Measurements from ENCODE around the gene USP13. TPM values are rescaled to one million over a fixed set of nuclear protein-coding genes. Genes with fewer than 3 reads are reported as not detected.
A peak's percentile ranks its signal among the peaks of the same experiment; 100 is the strongest.

Gene USP13
- total RNA-seq, 2 experiments from 2014 or later: 25.8 to 49.7 TPM

DNA sequence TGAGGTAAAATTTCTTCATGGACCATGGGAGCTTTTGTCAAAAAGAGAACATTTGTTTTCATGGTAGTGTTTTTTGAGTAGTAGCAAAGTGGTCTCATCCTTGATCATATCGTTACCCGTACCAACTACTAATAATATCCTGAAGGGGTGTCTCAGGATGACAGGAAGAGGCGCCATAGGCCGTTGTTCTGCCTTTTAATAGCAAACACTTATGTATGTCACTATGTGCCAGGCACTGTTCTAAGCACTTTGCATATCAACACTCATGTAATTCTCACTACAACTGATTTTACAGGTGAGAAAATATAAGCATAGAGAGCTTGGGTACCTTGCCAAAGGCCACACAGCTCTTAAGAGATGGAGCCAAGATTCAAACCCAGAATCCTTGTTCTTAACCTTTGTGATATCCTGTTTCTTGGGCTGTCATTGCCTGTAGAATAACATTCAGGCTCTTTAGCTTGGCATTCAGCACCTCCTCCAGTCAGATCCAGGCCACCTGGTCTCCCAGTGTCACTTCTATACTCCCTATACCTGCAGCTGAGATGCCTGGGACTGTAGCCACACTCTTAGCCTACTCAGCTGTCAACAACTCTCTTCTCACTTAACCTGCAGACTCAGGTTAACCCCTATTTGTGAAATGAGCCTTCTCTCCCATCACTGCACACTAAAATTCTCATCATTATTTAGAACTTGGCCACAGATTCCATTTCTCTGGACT, 113.7 kb downstream of the USP13 start:
- no TSS peak for BruUV-seq (replicated peaks)
- no peak overlapping the region for H3K4me2 ChIP-seq (ENCODE audit: low read length)
- H3K4me1 ChIP-seq (ENCODE audit: insufficient read depth, low read length, poor library complexity, severe bottlenecking): no peaks in the 10 kb centered on the region
- no peaks in the 10 kb centered on the region for H3K79me2 ChIP-seq (ENCODE audit: insufficient read depth, low read depth, low read length)
- intact Hi-C loops (cut with micrococcal nuclease; ENCODE audit: unreplicated experiment): no loop called here
- no peak overlapping the region for H2AFZ ChIP-seq (ENCODE audit: low read length)
- H3K27ac ChIP-seq (ENCODE audit: low read depth, low read length, poor library complexity, severe bottlenecking): no peak overlapping the region
- H3K4me3 ChIP-seq (ENCODE audit: low read depth, low read length, poor library complexity, severe bottlenecking): no peak overlapping the region
- H4K20me1 ChIP-seq (ENCODE audit: insufficient read depth, low read length): no peaks in the 10 kb centered on the region
- DNase-seq (ENCODE audit: low spot score): no peak
- ChIA-PET CTCF (ENCODE audit: unreplicated experiment) (no interaction called here), POLR2A (interaction anchor here (0.8 kb wide), 1 partner anchor 13 kb away, joined by 3 read pairs; no protein-coding TSS in a partner anchor)
- no peaks in the 10 kb centered on the region for H3K9me3 ChIP-seq (ENCODE audit: low read length)
- peaks cover 91% of the 10 kb centered on the region for H3K36me3 ChIP-seq (ENCODE audit: insufficient read depth, low read length)
- TF ChIP-seq EZH2phosphoT487 (IDR thresholded peaks at IDR 0.05; ENCODE audit: borderline replicate concordance, low read depth, low read length): no peak
- TF ChIP-seq, protein P1, sequence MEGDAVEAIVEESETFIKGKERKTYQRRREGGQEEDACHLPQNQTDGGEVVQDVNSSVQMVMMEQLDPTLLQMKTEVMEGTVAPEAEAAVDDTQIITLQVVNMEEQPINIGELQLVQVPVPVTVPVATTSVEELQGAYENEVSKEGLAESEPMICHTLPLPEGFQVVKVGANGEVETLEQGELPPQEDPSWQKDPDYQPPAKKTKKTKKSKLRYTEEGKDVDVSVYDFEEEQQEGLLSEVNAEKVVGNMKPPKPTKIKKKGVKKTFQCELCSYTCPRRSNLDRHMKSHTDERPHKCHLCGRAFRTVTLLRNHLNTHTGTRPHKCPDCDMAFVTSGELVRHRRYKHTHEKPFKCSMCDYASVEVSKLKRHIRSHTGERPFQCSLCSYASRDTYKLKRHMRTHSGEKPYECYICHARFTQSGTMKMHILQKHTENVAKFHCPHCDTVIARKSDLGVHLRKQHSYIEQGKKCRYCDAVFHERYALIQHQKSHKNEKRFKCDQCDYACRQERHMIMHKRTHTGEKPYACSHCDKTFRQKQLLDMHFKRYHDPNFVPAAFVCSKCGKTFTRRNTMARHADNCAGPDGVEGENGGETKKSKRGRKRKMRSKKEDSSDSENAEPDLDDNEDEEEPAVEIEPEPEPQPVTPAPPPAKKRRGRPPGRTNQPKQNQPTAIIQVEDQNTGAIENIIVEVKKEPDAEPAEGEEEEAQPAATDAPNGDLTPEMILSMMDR (conservative IDR thresholded peaks at IDR 0.05; ENCODE audit: low read length): no peak
- no peaks in the 10 kb centered on the region for H3K9me2 ChIP-seq (ENCODE audit: insufficient read depth, low read length)

DNA sequence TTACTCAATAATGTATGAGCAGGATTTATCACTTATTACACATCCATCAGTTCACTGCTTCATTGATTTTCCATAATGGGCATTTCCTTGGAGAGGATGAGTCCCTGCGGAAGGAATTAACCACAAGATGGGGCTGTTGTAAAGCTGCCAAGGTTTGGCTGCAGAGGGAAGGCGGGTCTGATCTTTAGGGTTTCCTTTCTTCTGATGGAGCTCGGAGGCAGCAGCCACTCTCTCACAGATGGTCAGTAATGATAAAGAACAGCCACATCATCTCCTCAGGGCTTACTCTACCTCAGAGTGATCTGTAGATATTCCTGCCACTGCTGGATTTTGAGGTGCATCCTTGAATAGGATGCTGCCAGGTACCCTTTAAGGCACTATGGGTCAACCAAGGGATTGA, 115.2 kb downstream of the USP13 start:
- Histone ChIP-seq H3K36me3 (ENCODE audit: insufficient read depth, low read length) (peaks cover 93% of the 10 kb centered on the region), H3K79me2 (ENCODE audit: insufficient read depth, low read depth, low read length) (no peaks in the 10 kb centered on the region), H2AFZ (ENCODE audit: low read length) (no peak overlapping the region), H4K20me1 (ENCODE audit: insufficient read depth, low read length) (no peaks in the 10 kb centered on the region), H3K4me3 (ENCODE audit: low read depth, low read length, poor library complexity, severe bottlenecking) (no peak overlapping the region), H3K9me2 (ENCODE audit: insufficient read depth, low read length) (no peaks in the 10 kb centered on the region), H3K4me2 (ENCODE audit: low read length) (no peak overlapping the region), H3K27ac (ENCODE audit: low read depth, low read length, poor library complexity, severe bottlenecking) (no peak overlapping the region), H3K4me1 (ENCODE audit: insufficient read depth, low read length, poor library complexity, severe bottlenecking) (no peaks in the 10 kb centered on the region), H3K9me3 (ENCODE audit: low read length) (no peaks in the 10 kb centered on the region)
- no TSS peak for BruUV-seq (replicated peaks)
- intact Hi-C loops (cut with micrococcal nuclease; ENCODE audit: unreplicated experiment): no loop called here
- ChIA-PET CTCF (ENCODE audit: unreplicated experiment) (no interaction called here), POLR2A (no interaction called here)
- no peak for DNase-seq (ENCODE audit: low spot score)
- no peak for TF ChIP-seq EZH2phosphoT487 (IDR thresholded peaks at IDR 0.05; ENCODE audit: borderline replicate concordance, low read depth, low read length)
- TF ChIP-seq, protein P1 (conservative IDR thresholded peaks at IDR 0.05; ENCODE audit: low read length): peak; percentile 53

Data from OCI-LY7 (cell line).